PFSK-1 (cell line): ENCODE data around the gene MAD1L1.

ENCODE experiments used
- POLR2AphosphoS5 ChIP-seq: IDR thresholded peaks from 2 replicates; pipeline ENCODE4 v1.6.1; 2012; ENCODE audit warnings: low read depth, mild to moderate bottlenecking, control low read depth, low read length, moderate library complexity
- REST ChIP-seq, 2 experiments: IDR thresholded peaks; 2 replicates each; pipeline versions ENCODE4 v1.6.1 to v1.8.0; 2011 to 2012; ENCODE audit warnings: low read depth in 2 of 2, low read length in 2 of 2, control low read depth in 1 of 2, inconsistent platforms in 1 of 2, mild to moderate bottlenecking in 1 of 2, moderate library complexity in 1 of 2; ENCODE audit not compliant: insufficient read depth in 1 of 2
- SIN3A ChIP-seq: IDR thresholded peaks from 2 replicates; pipeline ENCODE4 v1.6.1; 2012; ENCODE audit warnings: mild to moderate bottlenecking, low read length, moderate library complexity, borderline replicate concordance; ENCODE audit not compliant: insufficient read depth
- TAF1 ChIP-seq: IDR thresholded peaks from 2 replicates; pipeline ENCODE4 v1.6.1; 2012; ENCODE audit warnings: low read length, control low read depth, borderline replicate concordance; ENCODE audit not compliant: insufficient read depth

GRCh38 chr7:1992554-1992953 is 240.2 kb downstream of the MAD1L1 start:
- TF ChIP-seq REST (IDR thresholded peaks at IDR 0.05; ENCODE audit: insufficient read depth in 1 of 2, low read depth in 2 of 2, low read length in 2 of 2) (no peak), POLR2AphosphoS5 (no peak), TAF1 (no peak), SIN3A (no peak)
